Stimulated activated CD8-positive, alpha-beta memory T cell treated with anti-CD3 and anti-CD28 coated beads, Interleukin-7, amount 100 ng/mL, for 48 hours (primary cell): ENCODE results near the gene ZNF14.
"Not testable (repeated sequence)": the region's sequence is repeated elsewhere in the genome, so short reads cannot be mapped to it uniquely, and the experiment has no call there.

Experiments used
- DNase-seq, 2 donors: peaks; one replicate each; pipeline ENCODE4 v3.0.0-alpha.2; 2020; ENCODE audit warnings: low read depth in 1 of 2; ENCODE audit errors: extremely low read depth in 1 of 2

Gene ZNF14

DNA sequence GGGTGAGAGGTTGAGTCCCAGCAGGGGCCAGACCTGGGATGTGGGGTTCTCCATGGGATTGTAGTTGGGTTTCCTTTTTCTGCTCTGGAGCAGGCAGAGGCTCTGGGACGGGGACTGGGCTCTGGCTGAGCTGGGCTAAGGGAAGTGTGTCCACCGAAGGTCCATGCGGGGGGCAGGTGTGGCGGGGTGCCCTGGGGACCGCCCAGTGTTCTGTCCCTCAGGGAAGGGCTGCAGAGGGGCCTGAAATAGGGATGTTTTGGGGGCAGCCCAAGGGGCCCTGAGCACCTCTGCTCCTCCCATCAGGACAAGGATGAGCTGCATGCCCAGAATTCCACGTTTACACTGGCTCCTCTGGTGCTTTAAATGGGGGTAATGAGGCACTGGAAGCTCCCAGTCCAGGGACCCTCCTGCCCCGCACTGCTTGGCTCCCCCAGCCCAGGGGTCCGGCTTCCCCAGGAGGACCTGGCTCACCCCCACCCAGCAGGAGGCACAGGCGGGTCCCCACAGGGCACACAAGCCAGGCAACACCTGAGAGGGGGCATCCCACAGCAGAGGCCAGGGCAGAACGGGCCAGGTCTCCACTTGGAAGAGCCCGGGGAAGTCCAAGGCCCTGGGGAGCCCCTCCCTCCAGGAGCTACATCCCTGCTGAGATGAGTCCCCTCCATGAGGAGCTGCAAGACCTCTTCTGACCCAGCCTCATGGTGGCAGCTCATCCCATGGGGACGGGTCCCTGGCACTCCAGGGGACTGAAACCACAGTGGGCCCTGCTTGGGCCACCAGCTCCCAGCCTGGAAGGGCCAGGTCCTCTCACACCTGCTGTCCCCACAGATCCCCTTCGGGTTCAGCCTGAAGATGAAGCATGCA, 14.7 kb upstream of the ZNF14 start:
- no peak for DNase-seq

DNA sequence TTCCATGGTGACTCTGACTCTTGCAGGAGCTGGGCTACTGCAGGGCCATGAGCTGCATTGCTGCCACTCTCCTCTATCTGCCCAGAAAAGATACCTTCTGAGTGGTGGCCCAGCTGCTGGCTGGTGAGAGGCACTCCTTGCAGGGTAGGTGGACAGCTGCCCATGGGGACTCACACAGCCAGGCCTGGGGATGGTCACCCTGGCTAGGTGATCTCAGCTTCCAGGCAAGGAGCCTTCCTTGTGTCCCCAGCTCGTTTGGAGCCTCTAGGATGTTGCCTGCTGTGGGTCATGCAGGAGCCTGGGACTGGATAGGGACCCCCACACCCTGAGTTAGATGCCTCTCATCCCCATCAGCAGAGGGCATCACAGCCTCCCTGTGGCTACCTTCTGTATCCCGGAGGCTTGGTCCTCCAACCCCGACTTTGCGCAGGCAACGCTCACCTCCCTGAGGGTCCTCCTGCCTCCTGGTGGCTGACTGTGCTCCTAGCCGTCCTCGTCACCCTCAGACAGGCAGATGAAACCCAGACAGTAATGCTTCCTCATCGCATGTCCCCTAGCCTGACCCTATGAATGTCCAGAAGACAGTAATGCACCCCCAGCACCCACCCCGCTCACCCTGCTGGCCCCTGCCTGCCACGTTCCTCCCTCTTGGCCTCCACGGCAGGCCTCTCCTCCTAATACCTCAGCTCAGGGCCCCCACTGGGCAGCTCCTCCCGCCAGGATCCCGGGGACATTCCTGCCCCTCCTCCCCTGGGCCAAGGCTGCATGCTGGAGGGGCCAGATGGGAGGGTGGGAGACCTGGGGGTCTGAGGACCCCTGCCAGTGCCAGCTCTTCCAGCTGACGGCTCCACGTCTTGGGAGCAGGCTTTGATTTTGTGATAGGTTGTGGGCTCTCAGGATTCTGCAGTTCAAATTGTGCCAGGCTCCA, 13.6 kb upstream of the ZNF14 start:
- no peak for DNase-seq

DNA sequence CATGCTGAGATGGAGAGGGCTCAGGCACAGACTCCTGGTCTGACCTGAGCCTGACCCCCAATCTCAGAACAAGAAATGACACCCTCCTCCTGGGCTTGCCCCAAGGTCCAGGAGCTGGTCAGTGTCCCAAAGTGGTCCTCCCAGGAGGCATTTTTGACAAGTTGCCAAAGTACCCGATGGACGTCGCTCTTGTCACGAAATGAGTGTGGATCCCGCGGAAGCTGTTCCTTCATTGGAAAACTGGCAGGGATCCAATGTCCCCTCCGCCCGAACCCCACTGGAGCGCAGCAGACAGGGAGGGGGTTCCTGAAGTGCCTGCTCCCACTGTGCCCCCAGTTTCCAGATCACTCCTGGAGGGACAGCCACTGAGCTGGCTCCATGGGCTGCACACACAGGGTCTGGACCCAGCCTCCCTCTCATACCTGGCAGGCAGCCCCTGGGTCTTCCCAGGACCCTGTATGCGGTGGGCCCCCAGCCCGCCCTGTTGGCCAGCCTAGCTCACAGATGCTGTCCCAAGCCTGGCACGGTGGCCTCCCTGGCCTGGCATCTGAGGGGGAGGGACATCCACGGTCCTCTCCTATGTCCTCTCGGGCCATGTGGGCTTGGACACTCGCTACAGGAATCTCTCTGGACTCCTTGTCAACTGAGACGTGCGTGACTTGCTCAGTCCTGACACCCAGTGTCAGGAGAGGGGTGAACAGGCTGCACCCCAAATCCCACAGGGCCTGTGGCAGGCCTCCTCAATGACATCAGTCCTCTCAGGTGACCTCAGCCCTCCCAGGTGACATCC, 12.8 kb upstream of the ZNF14 start:
- no peak for DNase-seq

- no peak for DNase-seq
These were observed 11.7 kb upstream of the ZNF14 start for GRCh38 chr19:19744641-19745040.

DNA sequence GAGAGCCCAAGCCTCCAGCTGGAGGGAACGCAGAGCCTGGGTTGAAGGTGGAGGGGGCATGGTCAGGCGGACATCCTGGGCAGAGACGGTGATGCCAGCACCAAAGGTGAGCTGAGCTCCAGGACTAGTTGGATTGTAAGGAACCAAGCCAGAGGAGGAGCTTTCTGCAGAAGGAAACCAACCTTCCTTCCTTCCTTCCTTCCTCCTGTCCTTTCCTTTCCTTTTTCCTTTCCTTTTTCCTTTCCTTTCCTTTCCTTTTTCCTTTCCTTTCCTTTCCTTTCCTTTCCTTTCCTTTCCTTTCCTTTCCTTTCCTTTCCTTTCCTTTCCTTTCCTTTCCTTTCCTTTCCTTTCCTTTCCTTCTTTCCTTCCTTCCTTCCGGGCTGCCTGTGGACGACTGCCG, 11.0 kb upstream of the ZNF14 start:
- not testable (repeated sequence) for DNase-seq

GRCh38 chr19:19743176-19743575, 10.3 kb upstream of the ZNF14 start:
- DNase-seq = no peak

DNA sequence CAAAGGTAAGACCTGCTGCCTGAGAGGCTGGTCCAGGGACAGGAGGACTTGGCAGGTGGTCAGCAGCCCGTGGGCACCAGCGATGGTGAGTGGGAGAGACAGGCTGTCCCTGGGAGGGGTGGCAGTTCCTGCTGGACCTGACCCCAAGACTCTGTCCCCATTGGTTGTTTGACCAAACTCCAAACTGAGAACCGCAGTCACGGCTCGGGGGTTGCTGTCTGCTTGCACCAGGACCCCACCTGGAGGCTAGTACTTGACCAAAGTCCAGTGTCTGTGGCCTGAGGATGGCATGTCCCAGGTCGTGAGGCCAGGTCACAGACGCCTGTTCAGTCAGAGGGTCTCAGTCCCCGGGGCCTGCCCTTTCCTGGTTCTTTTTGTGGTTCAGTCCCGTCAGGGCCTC, 9.9 kb upstream of the ZNF14 start:
- no peak for DNase-seq

GRCh38 chr19:19741184-19741583, 8.3 kb upstream of the ZNF14 start:
- no peak for DNase-seq

GRCh38 chr19:19740755-19741154, 7.8 kb upstream of the ZNF14 start:
- DNase-seq = no peak

DNA sequence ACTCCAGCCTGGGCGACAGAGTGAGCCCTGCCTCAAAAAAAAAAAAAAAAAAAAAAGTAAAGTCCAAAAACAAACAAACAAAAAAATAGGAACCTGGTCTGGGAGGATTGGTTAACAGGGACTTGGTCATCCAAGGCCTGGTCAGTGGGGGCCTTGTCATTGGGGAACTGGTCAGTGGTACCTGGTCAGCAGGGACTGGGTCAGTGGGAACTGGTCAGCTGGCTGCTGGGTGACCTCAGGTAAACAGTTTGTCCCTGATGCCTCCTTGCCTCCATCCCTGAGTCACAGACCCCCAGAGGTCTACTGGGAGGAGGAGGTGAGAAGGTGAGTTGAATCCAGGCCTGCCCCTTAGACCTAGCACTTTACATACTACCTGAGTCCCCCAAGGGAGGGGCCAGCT, 5.7 kb upstream of the ZNF14 start:
- DNase-seq = no peak

GRCh38 chr19:19737559-19738332, 4.8 kb upstream of the ZNF14 start:
- no peak for DNase-seq

DNA sequence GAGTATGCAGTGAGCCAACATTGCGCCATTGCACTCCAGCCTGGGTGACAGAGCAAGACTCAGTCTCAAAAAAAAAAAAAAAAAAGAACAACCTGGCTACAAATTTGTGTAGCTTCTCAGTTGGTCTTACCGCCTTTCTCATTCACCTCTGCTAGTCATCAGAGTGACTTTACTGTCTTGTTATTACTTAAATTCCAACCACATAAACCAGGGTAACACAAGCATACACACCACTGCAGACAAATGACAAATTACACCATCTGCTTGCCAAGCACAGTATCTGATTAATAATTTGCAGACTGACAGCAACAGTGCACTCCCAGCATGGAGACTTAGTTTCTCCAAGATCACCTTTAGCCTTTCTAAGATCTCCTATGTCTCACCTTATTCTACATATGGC, 11.0 kb downstream of the ZNF14 start:
- no peak for DNase-seq

GRCh38 chr19:19719798-19720197, 13.1 kb downstream of the ZNF14 start:
- DNase-seq = no peak

- DNase-seq = no peak
These were observed 20.7 kb downstream of the ZNF14 start for GRCh38 chr19:19711934-19712828.

DNA sequence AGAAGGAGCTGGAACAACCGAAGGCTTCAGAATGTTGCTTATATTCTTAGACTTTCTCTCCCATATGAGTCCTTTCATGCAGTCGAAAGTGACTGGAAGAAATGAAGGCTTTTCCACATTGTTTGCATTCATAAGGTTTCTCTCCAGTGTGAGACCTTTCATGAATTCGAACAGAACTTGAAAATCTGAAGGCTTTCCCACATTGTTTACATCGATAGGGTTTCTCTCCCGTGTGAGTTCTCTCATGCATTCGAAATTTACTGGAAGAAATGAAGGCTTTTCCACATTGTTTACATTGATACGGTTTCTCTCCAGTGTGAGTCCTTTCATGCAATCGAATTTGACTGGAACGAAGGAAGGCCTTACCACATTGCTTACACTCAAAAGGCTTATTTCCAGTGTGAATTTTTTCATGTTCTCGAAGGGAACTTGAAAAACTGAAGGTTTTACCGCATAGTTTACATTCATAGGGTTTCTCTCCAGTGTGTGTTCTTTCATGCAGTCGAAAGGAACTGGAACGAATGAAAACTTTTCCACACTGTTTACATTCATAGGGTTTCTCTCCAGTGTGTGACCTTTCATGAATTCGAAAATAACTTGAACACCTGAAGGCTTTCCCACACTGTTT, 21.5 kb downstream of the ZNF14 start:
- DNase-seq = no peak

DNA sequence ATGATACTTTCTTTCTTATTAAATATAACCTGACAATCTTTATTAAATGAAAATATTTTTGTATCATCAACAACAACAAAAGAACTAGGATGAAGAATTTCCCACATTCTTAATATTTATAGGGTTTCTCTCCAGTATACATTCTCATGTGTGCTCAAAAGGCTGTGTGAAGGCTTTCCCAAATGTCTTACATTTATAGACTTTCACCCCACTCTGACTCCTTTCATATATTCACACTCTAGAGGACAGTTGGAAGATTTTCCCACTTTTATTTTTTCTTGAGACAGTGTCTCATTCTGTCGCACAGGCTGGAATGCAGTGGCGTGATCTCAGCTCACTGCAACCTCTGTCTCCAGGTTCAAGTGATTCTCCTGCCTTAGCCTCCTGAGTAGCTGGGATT, 22.4 kb downstream of the ZNF14 start:
- no peak for DNase-seq

DNA sequence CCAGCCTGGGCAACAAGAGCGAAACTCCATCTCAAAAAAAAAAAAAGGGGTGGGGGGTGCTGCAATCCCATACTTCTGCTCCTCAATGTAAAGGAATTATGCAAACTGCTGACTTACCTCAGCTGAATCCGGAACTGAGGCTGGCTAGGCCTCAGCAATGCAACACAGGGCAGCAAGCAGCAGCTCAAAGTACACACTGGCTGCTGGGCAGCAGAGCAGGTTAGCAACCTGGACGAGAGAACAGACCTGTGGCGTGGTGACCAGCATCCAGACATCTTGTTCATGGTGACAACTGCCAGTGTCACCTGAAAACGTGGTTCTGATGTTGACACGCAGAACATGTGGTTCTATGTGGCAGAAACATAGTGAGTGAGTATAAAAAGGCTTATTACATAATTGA, 28.1 kb downstream of the ZNF14 start:
- DNase-seq = no peak

DNA sequence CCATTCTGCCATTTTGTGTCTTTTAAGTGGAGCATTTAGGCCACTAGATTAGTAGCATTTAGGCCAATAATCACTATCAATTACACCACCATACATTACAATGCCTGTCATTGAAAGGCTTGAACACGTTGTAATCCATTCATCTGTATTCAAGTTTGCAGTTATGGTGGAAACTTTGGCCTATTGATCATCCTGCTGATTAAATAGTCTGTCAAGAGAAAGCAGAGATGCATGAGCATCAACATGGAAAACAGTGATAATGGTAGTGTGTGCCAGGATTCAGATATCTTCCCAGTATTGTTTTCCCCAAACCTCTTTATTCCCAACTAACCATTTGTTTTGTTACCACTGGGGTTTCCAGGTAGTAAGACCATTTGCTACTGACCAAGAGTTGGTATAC, 32.4 kb downstream of the ZNF14 start:
- not testable (repeated sequence) for DNase-seq

- DNase-seq = no peak
These were observed 35.3 kb downstream of the ZNF14 start for GRCh38 chr19:19697589-19697988.
